Activated naive CD4-positive, alpha-beta T cell treated with anti-CD3 and anti-CD28 coated beads for 36 hours (primary cell): ENCODE measurements around the gene CNRIP1. TPM values are rescaled to one million over a fixed set of nuclear protein-coding genes. Genes with fewer than 3 reads are reported as not detected.
A peak's percentile ranks its signal among the peaks of the same experiment; 100 is the strongest.

ENCODE experiments used
- CTCF ChIA-PET: fragments of 350-600 bp; sonication (Branson Sonifier 250); formaldehyde crosslinking; loops from one replicate; lab custom pipeline; 2021; ENCODE audit warnings: antibody characterized with exemption; lab: Charles Lee
- DNase-seq: peaks from one replicate; pipeline ENCODE4 v3.0.0-alpha.2; 2020
- H3K27ac Mint-ChIP-seq: one replicate; pipeline ENCODE4 v1.8.0; 2021; ENCODE audit warnings: mild to moderate bottlenecking, mixed read lengths
- H3K27me3 Mint-ChIP-seq: one replicate; pipeline ENCODE4 v1.8.0; 2021; ENCODE audit warnings: low read depth, mixed read lengths
- H3K36me3 Mint-ChIP-seq: one replicate; pipeline ENCODE4 v1.8.0; 2021; ENCODE audit warnings: low read depth, mixed read lengths
- H3K4me1 Mint-ChIP-seq: one replicate; pipeline ENCODE4 v1.8.0; 2021; ENCODE audit warnings: low read depth, mixed read lengths
- H3K4me3 Mint-ChIP-seq: one replicate; pipeline ENCODE4 v1.8.0; 2021; ENCODE audit warnings: mild to moderate bottlenecking, moderate library complexity, mixed read lengths
- H3K9me3 Mint-ChIP-seq: one replicate; pipeline ENCODE4 v1.8.0; 2021; ENCODE audit warnings: mixed read lengths
- intact Hi-C: fragments of 100-400 bp; cut with micrococcal nuclease; formaldehyde crosslinking; loops from one replicate; pipeline ENCODE4 v1.15.1; 2023
- total RNA-seq, 2 experiments: library from RNA; stranded (reverse); gene quantifications; one replicate each; pipeline ENCODE4 v1.2.3, GENCODE V29; 2021

Gene CNRIP1
- total RNA-seq, 2 experiments from 2014 or later, result not detected

DNA sequence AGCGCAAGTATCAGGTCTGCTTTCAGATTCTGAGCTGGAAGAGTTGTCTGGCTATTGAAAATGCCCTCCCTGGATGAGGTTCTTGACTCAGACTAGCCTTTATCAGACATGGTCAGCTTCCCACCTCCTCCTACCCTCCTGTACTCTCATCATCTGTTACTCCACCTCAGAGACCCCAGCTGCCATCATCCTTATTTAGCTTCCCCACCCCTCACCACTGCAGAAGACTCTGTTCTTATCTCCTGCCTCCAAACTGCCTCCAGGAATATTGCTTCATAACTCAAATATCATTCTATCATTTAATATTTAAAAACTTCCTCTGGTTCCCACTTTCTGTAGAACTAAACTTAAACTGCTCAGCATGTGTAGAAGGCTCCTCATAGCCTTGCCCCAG is 36.3 kb downstream of the CNRIP1 start:
- Mint-ChIP-seq H3K9me3 (no peaks in the 10 kb centered on the region), H3K4me3 (no peak overlapping the region), H3K4me1 (no peaks in the 10 kb centered on the region), H3K36me3 (no peaks in the 10 kb centered on the region), H3K27me3 (peaks cover 5% of the 10 kb centered on the region), H3K27ac (no peak overlapping the region)
- DNase-seq, result no peak
- CTCF ChIA-PET, result interaction anchor here (0.7 to 3.9 kb wide), 15 partner anchors 10 to 165 kb away, joined by 3 to 60 read pairs (median 4); no protein-coding TSS in a partner anchor
- intact Hi-C loops, result loop anchor here (1.0 to 2.0 kb wide), 3 partner anchors 33 to 157 kb away; no protein-coding TSS in a partner anchor

DNA sequence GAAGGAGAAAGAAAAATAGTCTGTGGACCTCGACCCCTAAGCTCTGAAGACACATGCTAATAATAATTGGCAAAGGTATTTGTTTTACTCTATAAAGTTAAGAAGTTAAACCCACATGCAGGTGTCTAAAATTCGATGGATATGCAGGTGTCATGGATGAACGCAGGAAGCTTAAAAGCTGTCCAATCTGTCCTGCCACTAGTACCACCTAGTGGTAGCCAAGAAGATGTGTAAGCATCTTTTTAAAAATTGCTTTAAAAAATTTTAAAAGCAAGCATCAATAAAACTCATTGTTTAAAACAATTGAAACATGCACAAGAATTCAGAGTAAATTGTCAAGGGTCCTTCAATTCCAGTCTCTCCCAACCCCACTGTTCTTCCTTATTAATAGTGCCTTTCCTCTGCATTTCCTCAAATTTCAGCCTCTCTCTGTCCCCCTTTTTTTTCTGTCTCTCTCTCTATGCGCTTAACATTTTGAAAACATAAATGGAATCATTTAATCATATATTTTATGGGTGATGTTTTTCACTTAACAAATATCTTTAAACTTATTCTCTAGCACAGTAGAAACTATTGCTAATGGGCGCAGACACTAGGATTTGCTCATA is 36.8 kb downstream of the CNRIP1 start:
- Mint-ChIP-seq H3K4me1 (no peaks in the 10 kb centered on the region), H3K9me3 (no peaks in the 10 kb centered on the region), H3K36me3 (no peaks in the 10 kb centered on the region), H3K27ac (no peak overlapping the region), H3K4me3 (no peak overlapping the region), H3K27me3 (peaks cover 2% of the 10 kb centered on the region)
- intact Hi-C loops, result loop anchor here (1.0 to 2.0 kb wide), 4 partner anchors 32 to 161 kb away; no protein-coding TSS in a partner anchor
- peak; percentile 18 for DNase-seq
- CTCF ChIA-PET, result interaction anchor here (0.6 to 3.9 kb wide), 25 partner anchors 11 to 164 kb away, joined by 3 to 60 read pairs (median 4); no protein-coding TSS in a partner anchor

DNA sequence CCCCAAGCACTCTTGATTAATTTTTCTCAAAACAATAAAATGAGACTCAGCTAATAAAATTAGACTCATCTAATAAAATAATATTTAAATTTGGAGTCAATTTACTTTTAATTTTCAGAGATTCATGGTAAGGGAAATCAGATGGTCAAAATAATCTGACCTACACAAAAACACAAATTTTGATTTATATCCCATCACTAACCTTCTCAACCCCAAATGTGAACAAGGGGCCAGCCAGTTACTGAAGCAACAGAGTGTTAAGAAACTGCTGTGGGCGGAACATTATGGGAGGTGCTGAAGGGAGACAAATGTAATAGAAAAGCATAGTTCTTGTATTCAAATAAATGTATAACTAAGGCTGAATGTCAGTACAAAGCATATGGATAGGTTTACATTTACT is 39.0 kb downstream of the CNRIP1 start:
- no peak overlapping the region for H3K4me3 Mint-ChIP-seq
- H3K27me3 Mint-ChIP-seq, result peaks cover 4% of the 10 kb centered on the region
- H3K9me3 Mint-ChIP-seq, result no peaks in the 10 kb centered on the region
- no peak overlapping the region for H3K27ac Mint-ChIP-seq
- no peaks in the 10 kb centered on the region for H3K36me3 Mint-ChIP-seq
- H3K4me1 Mint-ChIP-seq, result no peaks in the 10 kb centered on the region
- CTCF ChIA-PET, result interaction anchor here (0.6 to 3.9 kb wide), 3 partner anchors 158 to 226 kb away, joined by 3 to 60 read pairs (median 3); no protein-coding TSS in a partner anchor
- DNase-seq, result no peak
- intact Hi-C loops, result no loop called here

DNA sequence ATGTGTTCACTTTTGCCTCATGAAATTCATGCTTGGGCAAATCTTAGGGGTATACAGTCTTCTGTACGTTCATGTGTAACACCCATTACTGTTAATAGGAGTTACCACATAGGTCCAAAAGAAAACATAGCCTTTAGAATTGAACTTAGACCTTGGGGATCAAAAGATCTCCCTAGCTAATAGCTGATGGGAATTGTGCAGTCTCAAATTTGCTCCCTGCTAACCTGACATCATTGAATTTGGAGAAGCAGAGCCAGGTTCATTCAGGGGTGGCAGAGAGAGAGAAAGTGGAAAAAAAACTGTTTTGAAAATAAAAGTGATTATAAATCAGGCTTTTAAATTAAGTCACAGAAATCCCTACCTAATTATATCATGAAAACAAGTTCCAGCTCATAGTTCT is 39.4 kb downstream of the CNRIP1 start:
- peaks cover 4% of the 10 kb centered on the region for H3K27me3 Mint-ChIP-seq
- H3K4me3 Mint-ChIP-seq, result no peak overlapping the region
- no peak for DNase-seq
- H3K27ac Mint-ChIP-seq, result no peak overlapping the region
- H3K36me3 Mint-ChIP-seq, result no peaks in the 10 kb centered on the region
- intact Hi-C loops, result no loop called here
- H3K4me1 Mint-ChIP-seq, result no peaks in the 10 kb centered on the region
- CTCF ChIA-PET, result interaction anchor here (0.6 to 3.9 kb wide), 4 partner anchors 157 to 226 kb away, joined by 3 to 60 read pairs (median 4); no protein-coding TSS in a partner anchor
- H3K9me3 Mint-ChIP-seq, result no peaks in the 10 kb centered on the region

DNA sequence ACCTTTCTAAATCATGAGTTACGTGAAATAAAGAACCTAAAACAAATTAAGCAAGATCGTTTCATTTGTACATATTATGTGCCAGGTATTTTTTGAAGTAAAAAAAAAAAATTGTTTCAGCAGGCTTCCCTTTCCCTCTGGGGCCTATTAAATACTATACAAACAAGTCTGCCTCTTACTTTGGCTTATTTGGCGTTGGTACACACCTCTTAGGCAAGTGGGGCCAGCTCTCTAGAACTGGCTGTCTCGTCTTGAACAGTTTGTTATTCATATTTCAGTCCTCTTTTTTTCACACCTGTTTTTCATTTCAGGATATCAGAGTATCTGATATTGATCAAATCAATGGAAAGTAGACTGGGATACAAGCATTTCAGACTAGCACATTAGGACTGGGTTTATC is 40.1 kb downstream of the CNRIP1 start:
- no peaks in the 10 kb centered on the region for H3K36me3 Mint-ChIP-seq
- H3K4me1 Mint-ChIP-seq, result no peaks in the 10 kb centered on the region
- H3K27ac Mint-ChIP-seq, result no peak overlapping the region
- H3K9me3 Mint-ChIP-seq, result no peaks in the 10 kb centered on the region
- CTCF ChIA-PET, result interaction anchor here (1.6 kb wide), 1 partner anchor 161 kb away, joined by 5 read pairs; no protein-coding TSS in a partner anchor
- intact Hi-C loops, result no loop called here
- peaks cover 4% of the 10 kb centered on the region for H3K27me3 Mint-ChIP-seq
- no peak for DNase-seq
- H3K4me3 Mint-ChIP-seq, result no peak overlapping the region

DNA sequence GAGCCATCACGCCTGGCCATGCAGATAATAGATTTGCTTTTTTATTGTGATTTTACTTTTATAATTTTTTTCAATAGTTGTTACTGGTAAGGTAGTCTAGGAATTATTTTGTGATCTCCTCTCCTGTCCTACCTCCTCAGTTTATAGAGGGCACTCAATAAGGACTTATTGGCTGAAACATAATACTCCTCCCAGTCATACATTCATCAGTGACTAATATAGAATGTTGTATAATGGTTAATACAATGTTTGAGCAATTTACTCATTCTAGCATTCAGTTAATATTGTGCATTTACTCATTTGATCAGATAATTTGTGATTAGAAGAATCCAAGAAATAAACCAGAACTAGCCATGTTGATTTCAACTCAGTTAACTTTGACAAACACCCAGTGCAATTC is 41.6 kb downstream of the CNRIP1 start:
- DNase-seq, result no peak
- no peak overlapping the region for H3K4me3 Mint-ChIP-seq
- CTCF ChIA-PET, result interaction anchor here (0.6 to 1.6 kb wide), 2 partner anchors 156 to 237 kb away, joined by 3 read pairs; no protein-coding TSS in a partner anchor
- H3K9me3 Mint-ChIP-seq, result no peaks in the 10 kb centered on the region
- no peaks in the 10 kb centered on the region for H3K4me1 Mint-ChIP-seq
- no peaks in the 10 kb centered on the region for H3K36me3 Mint-ChIP-seq
- intact Hi-C loops, result no loop called here
- peaks cover 2% of the 10 kb centered on the region for H3K27me3 Mint-ChIP-seq
- no peak overlapping the region for H3K27ac Mint-ChIP-seq

DNA sequence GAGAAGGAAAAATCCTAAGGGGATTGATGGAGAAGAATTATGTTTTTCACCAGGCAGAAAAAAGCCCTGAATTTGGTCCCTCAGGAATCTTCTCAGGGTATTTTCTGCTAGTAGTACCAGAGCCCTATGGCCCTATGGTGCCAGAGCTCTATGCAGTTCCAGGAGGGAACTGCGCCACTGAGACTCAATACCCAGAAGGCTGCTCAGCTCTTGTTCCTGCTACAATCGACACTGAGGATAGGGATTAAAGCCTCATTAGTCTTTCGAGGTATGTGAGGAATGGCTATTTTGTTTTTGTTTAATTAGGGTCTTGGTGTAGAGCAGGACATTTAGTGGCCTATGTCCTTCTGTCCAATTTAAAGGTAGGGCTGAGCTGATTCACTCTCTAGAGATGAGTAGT is 45.7 kb downstream of the CNRIP1 start:
- H3K4me1 Mint-ChIP-seq, result no peaks in the 10 kb centered on the region
- CTCF ChIA-PET, result interaction anchor here (0.5 kb wide), 1 partner anchor 67 kb away, joined by 5 read pairs; no protein-coding TSS in a partner anchor
- intact Hi-C loops, result no loop called here

DNA sequence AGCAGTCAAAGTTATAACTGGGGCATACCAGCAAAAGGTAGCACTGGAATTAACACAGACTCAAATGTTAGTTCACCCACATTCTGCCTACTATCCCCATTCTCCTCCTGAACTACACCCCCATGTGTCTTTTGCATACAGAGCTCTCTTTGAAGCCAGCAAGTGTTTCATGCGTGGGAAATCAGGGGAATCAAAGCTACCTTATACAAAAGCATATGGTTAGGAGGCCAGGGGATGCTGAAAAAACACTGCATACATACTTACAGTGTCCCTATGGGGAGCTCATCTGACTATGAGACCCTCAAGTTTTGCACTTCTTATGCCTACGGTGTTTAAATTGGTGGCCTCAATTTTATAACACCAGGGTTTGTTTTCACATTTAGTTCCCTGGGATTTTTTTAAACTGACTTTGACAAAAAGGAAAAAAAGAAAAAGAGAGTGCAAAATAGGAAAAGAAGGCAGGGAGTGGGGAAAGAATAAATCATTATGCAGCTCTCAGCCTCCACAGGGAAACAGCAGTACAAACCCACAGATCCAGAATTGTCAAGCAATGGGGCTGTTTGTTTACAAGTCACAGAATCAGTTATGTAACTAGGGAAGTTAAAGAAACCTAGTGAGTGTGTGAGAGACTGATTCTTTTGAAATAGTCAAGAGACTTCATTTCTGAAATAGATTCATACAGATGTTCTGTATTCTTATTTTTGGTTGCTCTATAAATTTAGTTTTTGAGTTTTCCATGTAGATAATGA is 47.3 kb downstream of the CNRIP1 start:
- Mint-ChIP-seq H3K27me3 (peaks cover under 1% of the 10 kb centered on the region), H3K27ac (no peak overlapping the region), H3K4me1 (no peaks in the 10 kb centered on the region), H3K36me3 (peaks cover 2% of the 10 kb centered on the region), H3K4me3 (no peak overlapping the region), H3K9me3 (no peaks in the 10 kb centered on the region)
- DNase-seq, result no peak
- intact Hi-C loops, result no loop called here
- CTCF ChIA-PET, result interaction anchor here (0.6 to 1.2 kb wide), 3 partner anchors 13 to 150 kb away, joined by 3 read pairs; no protein-coding TSS in a partner anchor

More for the DNA sequence above, 45.7 kb downstream of the CNRIP1 start:
- Mint-ChIP-seq H3K4me3 (no peak overlapping the region), H3K27ac (no peak overlapping the region), H3K9me3 (no peaks in the 10 kb centered on the region), H3K27me3 (peaks cover 2% of the 10 kb centered on the region), H3K36me3 (no peaks in the 10 kb centered on the region)
- DNase-seq, result no peak

DNA sequence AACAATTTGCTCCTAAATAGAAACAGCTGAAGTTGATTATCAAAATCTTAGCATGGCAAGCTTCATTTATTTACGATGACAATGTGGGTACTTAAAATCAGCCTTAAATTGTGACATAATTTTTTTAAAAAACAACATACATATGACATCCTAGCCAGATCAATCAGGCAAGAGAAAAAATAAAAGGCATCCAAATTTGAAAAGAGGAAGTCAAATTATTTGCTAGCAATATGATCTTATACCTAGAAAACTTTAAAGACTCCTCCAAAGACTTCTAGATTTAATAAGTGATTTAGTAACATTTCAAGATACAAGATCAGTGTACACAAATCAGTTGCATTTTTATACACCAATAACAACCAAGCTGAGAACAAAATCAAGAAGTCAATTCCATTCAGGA is 53.1 kb downstream of the CNRIP1 start:
- CTCF ChIA-PET, result interaction anchor here (1.2 to 1.6 kb wide), 2 partner anchors 16 to 145 kb away, joined by 3 read pairs; no protein-coding TSS in a partner anchor
- Mint-ChIP-seq H3K9me3 (no peaks in the 10 kb centered on the region), H3K27me3 (no peaks in the 10 kb centered on the region), H3K27ac (no peak overlapping the region), H3K4me1 (no peaks in the 10 kb centered on the region), H3K4me3 (no peak overlapping the region), H3K36me3 (peaks cover 2% of the 10 kb centered on the region)
- no peak for DNase-seq
- intact Hi-C loops, result no loop called here

DNA sequence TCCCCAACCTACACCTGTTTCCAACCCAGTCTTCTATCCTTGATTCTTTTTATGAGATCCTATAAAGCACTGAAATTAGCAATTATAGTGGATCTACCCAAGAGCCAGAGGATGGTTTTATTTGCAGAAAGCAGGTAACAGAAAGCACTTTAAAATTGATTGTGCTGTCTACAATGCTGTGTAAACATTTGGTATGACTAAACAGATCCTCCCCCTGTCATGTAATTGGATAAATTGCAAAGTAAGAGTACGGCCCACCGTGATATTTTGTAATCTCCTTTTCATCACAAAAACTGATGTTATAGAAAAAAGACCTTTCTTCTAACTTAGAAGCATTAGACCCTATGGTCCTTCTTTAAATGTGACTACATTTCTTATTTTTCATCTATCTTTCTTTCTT is 56.1 kb downstream of the CNRIP1 start:
- H3K9me3 Mint-ChIP-seq, result no peaks in the 10 kb centered on the region
- CTCF ChIA-PET, result no interaction called here
- H3K4me1 Mint-ChIP-seq, result no peaks in the 10 kb centered on the region
- H3K4me3 Mint-ChIP-seq, result no peak overlapping the region
- no peaks in the 10 kb centered on the region for H3K27me3 Mint-ChIP-seq
- intact Hi-C loops, result no loop called here
- peaks cover 2% of the 10 kb centered on the region for H3K36me3 Mint-ChIP-seq
- DNase-seq, result no peak
- no peak overlapping the region for H3K27ac Mint-ChIP-seq

DNA sequence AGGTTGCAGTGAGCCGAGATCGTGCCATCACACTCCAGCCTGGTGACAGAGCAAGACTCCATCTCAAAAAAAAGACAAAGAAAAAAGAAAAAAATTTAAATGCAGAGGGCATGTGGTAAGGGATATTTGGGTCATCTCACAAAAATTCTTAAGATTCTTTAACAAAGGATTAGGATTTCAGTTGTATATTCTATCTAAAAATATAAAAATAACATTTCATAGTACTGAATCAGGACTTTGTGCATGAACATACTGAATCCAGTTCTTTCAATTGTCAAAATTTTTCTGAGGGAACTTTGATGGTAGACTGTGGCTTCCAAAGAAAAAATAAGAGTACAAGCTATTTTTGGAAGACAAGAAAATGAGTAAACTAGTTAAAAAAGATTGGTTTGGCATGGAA is 60.9 kb downstream of the CNRIP1 start:
- no peak overlapping the region for H3K27ac Mint-ChIP-seq
- no peak overlapping the region for H3K4me3 Mint-ChIP-seq
- intact Hi-C loops, result no loop called here
- no peaks in the 10 kb centered on the region for H3K36me3 Mint-ChIP-seq
- H3K4me1 Mint-ChIP-seq, result peaks cover 23% of the 10 kb centered on the region
- no peaks in the 10 kb centered on the region for H3K27me3 Mint-ChIP-seq
- no peak for DNase-seq
- no peaks in the 10 kb centered on the region for H3K9me3 Mint-ChIP-seq
- CTCF ChIA-PET, result no interaction called here

DNA sequence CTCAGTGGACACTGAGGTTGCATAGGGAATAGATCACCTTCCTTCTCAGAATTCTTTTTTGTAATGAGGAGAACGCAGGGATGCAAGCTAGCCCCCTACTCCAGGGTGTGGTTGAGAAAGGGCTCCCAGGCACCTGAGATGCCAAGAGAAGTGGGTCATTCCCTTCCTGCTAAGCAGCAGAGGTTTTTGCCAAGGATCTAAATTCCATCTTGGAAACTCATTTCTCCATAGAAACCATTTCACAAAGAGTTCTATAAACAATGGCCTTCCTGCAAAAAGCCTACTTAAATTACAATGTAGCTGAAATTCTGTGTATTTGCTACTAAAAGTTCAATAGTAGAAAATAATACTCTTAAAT is 63.7 kb downstream of the CNRIP1 start:
- intact Hi-C loops, result no loop called here
- DNase-seq, result no peak
- no peak overlapping the region for H3K27ac Mint-ChIP-seq
- H3K36me3 Mint-ChIP-seq, result peaks cover 4% of the 10 kb centered on the region
- H3K27me3 Mint-ChIP-seq, result no peaks in the 10 kb centered on the region
- CTCF ChIA-PET, result no interaction called here
- no peaks in the 10 kb centered on the region for H3K9me3 Mint-ChIP-seq
- peaks cover 29% of the 10 kb centered on the region for H3K4me1 Mint-ChIP-seq
- H3K4me3 Mint-ChIP-seq, result no peak overlapping the region
